ENCODE results near the gene SRPK1.
A peak's percentile ranks its signal among the peaks of the same experiment; 100 is the strongest.
"Not testable (repeated sequence)": the region's sequence is repeated elsewhere in the genome, so short reads cannot be mapped to it uniquely, and the experiment has no call there.

Gene SRPK1

DNA sequence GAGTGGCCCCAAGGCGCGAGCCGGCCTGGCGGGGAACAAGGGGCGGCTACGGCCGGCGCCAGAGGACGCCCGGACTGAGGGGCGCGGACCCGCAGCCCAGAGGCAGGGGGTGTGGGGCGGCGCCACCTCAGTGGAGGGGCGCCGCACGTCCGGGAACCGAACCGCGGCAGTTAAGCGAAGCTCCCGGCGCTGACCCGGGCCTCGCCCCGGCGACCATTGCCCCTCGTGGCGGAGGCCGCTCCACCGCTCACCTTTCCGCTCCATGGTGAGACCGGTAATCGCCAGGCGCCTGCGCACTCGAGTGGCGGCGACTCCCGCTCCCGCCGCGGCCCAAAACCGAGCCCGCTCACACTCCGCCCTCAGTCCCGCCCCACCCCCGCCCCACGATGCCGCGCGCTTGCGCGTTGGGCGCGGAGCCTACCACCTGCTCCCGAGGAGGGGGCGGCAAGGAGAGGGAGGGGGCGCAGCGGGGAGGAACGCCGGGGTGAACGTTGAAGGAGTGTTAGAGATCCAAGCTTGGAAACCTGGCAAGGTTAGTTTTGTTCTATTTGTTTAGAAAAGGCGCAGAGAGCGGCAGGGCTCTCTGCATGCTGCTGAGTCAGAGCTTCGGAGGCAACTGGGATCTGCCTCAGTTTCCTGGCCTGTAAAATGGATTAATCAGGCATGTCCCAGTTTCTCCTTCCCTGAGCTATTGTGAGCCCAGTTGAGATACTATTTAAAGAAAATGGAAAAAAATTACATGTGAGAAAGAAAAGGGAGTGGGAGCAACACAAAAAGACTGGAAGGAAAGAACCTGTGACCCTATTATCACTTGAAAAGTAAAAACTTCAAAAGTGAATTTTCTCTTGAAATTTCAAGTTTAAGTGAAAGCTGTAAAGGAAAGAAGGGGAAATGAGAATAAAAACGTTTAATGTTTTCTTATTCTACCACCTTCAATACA, at the start of gene SRPK1:
Gene SRPK1, minus strand, starts transcription at position 306 of the 940 bp plus-strand sequence. Its CDS starts 42 bp downstream, at position 264.
- DNase-seq (ENCODE audit: low read depth in 2 of 2), result peak; percentile 81 to 83

GRCh38 chr6:35970181-35970580, 49.3 kb upstream of the SRPK1 start:
- no peak for DNase-seq (ENCODE audit: low read depth in 2 of 2)

DNA sequence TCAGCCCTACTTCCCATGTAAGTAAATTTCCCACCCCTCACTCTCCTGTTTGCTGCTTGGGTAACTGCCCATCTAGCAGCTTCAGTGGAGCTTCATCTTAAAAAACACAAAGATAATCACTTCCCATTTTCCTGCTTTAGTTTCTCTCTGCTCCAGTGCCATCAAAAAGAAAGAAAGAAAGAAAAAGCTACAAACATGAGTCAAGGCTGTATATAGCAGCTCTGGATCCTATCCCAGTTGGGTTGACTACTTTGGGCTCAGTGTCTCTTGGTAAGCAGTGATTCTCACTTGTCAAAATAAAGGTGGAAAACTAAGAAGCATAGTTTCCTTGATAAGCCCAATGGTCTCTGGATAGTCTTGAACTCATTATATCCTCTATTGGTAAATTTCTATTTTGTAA, 48.7 kb upstream of the SRPK1 start:
- no peak for DNase-seq (ENCODE audit: low read depth in 2 of 2)

DNA sequence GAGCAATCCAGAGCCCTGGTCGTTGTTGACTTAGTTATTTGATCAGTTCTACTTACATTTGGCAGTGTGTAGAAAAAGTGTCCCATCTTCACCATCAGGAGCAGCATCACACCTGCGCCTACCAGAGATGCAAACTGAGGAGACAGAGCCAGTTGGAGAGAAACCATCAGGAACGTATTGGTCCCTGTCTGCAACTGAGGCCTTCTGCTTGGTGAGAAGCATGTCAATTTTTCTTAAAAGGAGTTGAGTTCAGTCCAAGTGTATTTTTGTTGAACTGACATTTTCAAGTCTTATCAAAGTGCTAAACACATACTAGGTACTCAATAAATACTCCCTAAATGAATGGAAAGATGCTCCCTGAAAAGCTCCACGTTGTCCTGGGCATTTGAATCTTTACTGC, 47.9 kb upstream of the SRPK1 start:
- DNase-seq (ENCODE audit: low read depth in 2 of 2), result no peak

DNA sequence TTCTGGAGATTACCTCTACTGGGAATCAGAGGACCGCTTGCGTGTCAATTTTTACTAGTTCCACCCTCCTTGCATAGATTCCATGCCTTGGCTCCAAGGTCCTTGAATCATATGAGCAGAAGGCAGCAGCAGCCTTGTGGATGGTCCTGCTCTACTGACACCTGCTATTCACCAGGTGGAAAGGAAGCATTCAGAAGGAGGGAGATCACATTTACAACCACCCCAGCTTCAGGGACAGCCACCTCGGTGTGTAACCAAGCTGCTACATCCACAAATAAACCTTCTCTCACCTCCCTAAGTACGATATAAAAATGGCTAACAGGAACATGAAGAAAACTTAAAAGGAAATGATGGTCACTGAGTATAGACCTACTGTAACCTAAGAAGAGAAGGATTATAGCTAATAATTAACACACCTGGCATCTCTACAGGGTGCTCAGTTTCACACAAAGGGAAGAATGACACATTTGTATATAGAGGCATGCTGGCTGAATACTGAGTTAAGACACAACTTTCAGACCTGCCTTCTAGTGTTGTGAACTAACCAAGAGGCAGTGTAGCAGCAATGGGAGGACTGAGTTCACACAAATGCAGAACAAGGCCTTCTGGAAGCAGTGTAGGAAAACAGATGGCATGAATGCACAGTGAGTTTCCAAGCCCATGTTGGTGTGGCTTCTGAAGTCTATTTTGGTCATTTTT, 46.3 kb upstream of the SRPK1 start:
- no peak for DNase-seq (ENCODE audit: low read depth in 2 of 2)

- no peak for DNase-seq (ENCODE audit: low read depth in 2 of 2)
These were observed 42.1 kb upstream of the SRPK1 start for GRCh38 chr6:35962779-35963560.

DNA sequence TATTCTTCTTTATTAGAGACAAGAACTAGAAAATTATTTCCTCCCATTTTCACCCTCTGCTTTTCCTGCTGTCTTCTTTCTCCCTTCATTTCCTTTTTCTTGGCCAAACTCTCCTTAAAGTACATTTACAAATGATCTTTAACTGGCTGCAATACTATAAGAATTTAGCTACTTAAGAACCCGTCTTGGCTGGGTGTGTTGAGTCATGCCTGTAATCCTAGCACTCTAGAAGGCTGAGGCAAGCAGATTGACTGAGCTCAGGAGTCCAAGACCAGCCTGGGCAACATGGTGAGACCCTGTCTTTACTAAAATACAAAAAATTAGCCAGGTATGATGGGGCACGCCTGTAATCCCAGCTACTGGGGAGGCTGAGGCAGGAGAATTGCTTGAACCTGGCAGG, 39.3 kb upstream of the SRPK1 start:
- DNase-seq (ENCODE audit: low read depth in 2 of 2), result no peak

DNA sequence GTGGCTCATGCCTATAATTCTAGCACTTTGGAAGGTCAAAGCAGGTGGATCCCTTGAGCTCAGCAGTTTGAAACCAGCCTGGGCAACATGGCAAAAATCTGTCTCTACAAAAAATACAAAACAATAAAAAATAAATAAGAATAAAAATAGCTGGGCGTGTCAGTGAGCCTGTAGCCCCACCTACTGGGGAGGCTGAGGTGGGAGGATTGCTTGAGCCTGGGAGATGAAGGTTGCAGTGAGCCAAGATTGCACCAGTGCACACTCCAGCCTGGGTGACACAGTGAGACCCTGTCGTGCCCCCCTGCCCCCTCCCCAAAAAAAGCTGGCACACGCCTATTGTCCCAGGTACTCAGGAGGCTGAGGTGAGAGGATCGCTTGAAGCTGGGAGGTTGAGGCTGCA, 35.1 kb upstream of the SRPK1 start:
- no peak for DNase-seq (ENCODE audit: low read depth in 2 of 2)

DNA sequence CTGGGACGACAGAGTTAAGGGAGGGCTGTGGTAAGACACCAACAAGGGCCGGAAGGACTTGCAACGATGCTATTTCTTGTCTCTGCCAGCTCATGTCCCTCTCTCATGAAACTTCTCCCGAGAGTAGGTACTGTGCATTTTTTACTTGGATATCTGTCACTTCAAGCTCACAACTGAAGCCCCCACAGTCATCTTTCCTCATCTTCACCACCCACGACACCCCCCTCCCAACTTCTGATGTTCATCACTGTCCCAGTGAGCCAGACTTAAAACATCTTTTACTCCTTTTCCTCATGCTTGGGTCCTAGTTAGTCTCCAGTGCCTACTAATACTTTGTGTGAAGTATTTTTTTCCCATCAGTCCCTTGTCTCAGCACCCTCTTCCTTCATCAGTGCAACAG, 34.6 kb upstream of the SRPK1 start:
- no peak for DNase-seq (ENCODE audit: low read depth in 2 of 2)

DNA sequence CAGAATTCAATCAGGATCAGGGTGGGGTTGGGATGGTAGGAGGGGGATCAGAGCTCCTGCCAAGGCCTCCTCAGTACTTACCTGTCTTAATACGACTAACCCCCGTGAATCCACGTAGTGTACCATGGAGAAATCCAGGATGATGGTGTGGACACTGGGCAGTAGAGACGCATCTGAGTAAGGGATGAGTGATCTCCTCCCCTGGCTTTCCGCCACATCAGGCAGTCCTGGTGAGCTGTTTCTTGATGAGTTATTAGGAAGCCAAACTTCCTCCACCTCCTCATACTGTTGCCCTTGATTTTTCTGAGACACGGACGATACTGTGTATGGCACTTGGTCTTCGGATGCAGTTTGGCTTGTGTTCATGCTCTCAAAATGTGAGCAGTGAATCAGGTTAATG, 34.2 kb upstream of the SRPK1 start:
- DNase-seq (ENCODE audit: low read depth in 2 of 2), result no peak

DNA sequence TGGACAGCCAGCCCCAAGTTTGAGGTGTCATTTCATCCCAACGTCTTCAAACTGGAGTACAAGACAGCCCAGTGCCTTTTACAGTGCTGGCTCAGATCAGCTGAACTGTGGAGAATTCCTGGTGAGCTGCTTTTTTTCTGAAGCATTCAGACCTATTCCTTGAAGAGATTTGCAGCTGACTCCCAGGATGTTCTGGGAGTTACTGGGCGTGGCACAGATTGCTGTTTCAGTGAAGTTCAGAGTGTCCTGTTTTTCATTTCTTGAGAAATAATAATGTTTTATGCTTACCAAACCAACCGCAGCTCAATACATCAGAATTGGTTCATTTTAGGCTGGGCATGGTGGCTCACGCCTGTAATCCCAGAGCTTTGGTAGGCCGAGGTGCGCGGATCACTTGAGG, 33.4 kb upstream of the SRPK1 start:
- no peak for DNase-seq (ENCODE audit: low read depth in 2 of 2)

GRCh38 chr6:35948725-35949124, 27.8 kb upstream of the SRPK1 start:
- no peak for DNase-seq (ENCODE audit: low read depth in 2 of 2)

GRCh38 chr6:35945650-35946025, 24.7 kb upstream of the SRPK1 start:
- no peak for DNase-seq (ENCODE audit: low read depth in 2 of 2)

GRCh38 chr6:35943390-35943789, 22.5 kb upstream of the SRPK1 start:
- no peak for DNase-seq (ENCODE audit: low read depth in 2 of 2)

- no peak for DNase-seq (ENCODE audit: low read depth in 2 of 2)
These were observed 21.5 kb upstream of the SRPK1 start for GRCh38 chr6:35942355-35942754.

- not testable (repeated sequence) for DNase-seq (ENCODE audit: low read depth in 2 of 2)
These were observed 20.3 kb upstream of the SRPK1 start for GRCh38 chr6:35941170-35941569.

GRCh38 chr6:35940014-35940413, 19.1 kb upstream of the SRPK1 start:
- DNase-seq (ENCODE audit: low read depth in 2 of 2), result not testable (repeated sequence)

DNA sequence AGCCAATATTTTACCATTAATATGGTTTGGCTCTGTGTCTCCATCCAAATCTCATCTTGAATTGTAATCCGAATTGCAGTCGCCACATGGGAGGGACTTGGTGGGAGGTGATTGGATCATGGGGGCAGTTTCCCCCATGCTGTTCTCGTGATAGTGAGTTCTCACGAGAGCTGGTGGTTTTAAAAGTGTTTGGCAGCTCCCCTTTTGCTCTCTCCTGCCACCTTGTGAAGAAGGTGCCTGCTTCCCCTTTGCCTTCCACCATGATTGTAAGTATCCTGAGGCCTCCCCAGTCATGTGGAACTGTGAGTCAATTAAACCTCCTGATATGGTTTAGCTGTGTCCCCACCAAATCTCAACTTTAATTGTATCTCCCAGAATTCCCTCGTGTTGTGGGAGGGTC, 18.4 kb upstream of the SRPK1 start:
- not testable (repeated sequence) for DNase-seq (ENCODE audit: low read depth in 2 of 2)

DNA sequence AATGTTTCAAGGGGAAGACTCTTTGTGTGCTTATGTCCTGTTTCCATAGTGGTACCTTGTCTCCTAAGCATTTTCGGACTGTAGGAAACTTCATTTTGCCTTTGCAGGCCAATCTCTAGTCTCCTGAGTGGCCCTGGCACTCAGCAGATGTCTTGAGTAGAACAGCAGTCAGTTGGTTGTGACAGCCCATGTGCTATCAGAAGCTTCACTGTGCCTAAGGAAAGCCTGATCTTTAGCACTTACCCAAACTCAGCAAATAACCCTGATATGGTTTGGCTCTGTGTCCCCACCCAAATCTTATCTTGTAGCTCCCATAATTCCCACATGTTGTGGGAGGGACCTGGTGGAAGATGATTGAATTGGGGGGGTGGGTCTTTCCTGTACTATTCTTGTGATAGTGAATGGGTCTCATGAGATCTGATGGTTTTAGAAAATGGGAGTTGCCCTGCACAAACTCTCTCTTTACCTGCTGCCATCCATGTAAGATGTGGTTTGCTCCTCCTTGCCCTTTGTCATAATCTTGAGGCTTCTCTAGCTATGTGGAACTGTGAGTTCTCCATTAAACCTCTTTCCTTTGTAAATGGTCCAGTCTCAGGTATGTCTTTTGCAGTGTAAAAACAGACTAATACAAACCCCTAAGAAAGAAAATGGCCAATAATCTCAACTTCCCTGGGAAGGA, 15.9 kb upstream of the SRPK1 start:
- no peak for DNase-seq (ENCODE audit: low read depth in 2 of 2)

- DNase-seq (ENCODE audit: low read depth in 2 of 2), result no peak
These were observed 14.6 kb upstream of the SRPK1 start for GRCh38 chr6:35935469-35935868.

- no peak for DNase-seq (ENCODE audit: low read depth in 2 of 2)
These were observed 12.9 kb upstream of the SRPK1 start for GRCh38 chr6:35933844-35934243.

DNA sequence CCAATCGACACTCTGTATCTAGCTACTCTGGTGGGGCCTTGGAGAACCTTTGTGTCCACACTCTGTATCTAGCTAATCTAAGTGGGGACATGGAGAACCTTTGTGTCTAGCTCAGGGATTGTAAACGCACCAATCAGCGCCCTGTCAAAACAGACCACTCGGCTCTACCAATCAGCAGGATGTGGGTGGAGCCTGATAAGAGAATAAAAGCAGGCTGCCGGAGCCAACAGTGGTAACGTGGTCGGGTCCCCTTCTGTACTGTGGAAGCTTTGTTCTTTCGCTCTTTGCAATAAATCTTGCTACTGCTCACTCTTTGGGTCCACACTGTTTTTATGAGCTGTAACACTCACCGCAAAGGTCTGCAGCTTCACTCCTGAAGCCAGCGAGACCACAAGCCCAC, 11.0 kb upstream of the SRPK1 start:
- not testable (repeated sequence) for DNase-seq (ENCODE audit: low read depth in 2 of 2)

Measured in stimulated activated CD4-positive, alpha-beta T cell treated with anti-CD3 and anti-CD28 coated beads, Interleukin-15, amount 100 ng/mL, for 48 hours (primary cell).